K562 (cell line): ENCODE measurements around the gene MYO1D. TPM values are rescaled to one million over a fixed set of nuclear protein-coding genes. Genes with fewer than 3 reads are reported as not detected.
"Not testable (repeated sequence)": the region's sequence is repeated elsewhere in the genome, so short reads cannot be mapped to it uniquely, and the experiment has no call there.

Experiments used
- ATAC-seq: fragments of 200-7000 bp; cut with Tn5 transposase; 3 replicates; pipeline ENCODE4 v1.9.1; 2020; ENCODE audit warnings: moderate library complexity
- BruUV-seq: library from RNA; stranded (reverse); fragments of 400-500 nt; replicated peaks from 2 replicates; lab custom pipeline; 2021; lab: Mats Ljungman, UMichigan
- CTCF ChIA-PET: fragments of 300-600 bp; formaldehyde crosslinking; extraction: SDS; loops from one replicate; lab custom pipeline; 2021; ENCODE audit warnings: low intra/inter-chr PET ratio; lab: Yijun Ruan, JAX
- POLR2A ChIA-PET: fragments of 300-600, 350-650 bp; sonication (Branson Sonifier 250); formaldehyde crosslinking; extraction: SDS; loops from one replicate; lab custom pipeline; 2021; ENCODE audit warnings: antibody characterized with exemption, inconsistent platforms; lab: Yijun Ruan, JAX
- DNase-seq, 4 experiments: peaks; one replicate each; pipeline versions ENCODE4 v3.0.0 to v3.0.0-alpha.2; 2011 to 2018; ENCODE audit warnings: low spot score in 3 of 4, mixed read lengths in 3 of 4; ENCODE audit errors: extremely low read depth in 1 of 4
- FAIRE-seq: peaks from 2 replicates; lab custom pipeline; 2011; peaks lifted over from hg19 to GRCh38; lab: Jason Lieb, UNC
- H2AFZ ChIP-seq: 2 replicates; pipeline ENCODE4 v1.6.0; 2011; ENCODE audit warnings: low read depth, low read length, control low read depth, inconsistent platforms
- H3K27ac ChIP-seq: fragments of 200-600 bp; 3 replicates; pipeline ENCODE4 v1.8.0; 2011; ENCODE audit warnings: low read depth, mild to moderate bottlenecking, control low read depth, inconsistent platforms, low read length, moderate library complexity, mixed read lengths; ENCODE audit errors: extremely low read depth
- H3K27me3 ChIP-seq, 2 experiments: fragments of 300-600 bp in 1 of 2; 2 replicates in 1 of 2; 3 replicates in 1 of 2; pipeline versions ENCODE4 v1.6.0 to v1.8.0; 2011; ENCODE audit warnings: inconsistent platforms in 2 of 2, low read length in 2 of 2, mild to moderate bottlenecking in 1 of 2, mixed read lengths in 1 of 2, moderate library complexity in 1 of 2; ENCODE audit not compliant: control insufficient read depth in 2 of 2, insufficient read depth in 2 of 2
- H3K36me3 ChIP-seq: fragments of 300-600 bp; 3 replicates; pipeline ENCODE4 v1.8.0; 2011; ENCODE audit warnings: mild to moderate bottlenecking, low read length, inconsistent platforms; ENCODE audit not compliant: control insufficient read depth, insufficient read depth
- H3K4me1 ChIP-seq, 2 experiments: fragments of 200-600 bp in 1 of 2; replicated peaks in 1 of 2; 2 replicates in 1 of 2; 3 replicates in 1 of 2; pipeline versions ENCODE4 v1.5.1 to v1.8.0; 2011; ENCODE audit warnings: inconsistent platforms in 2 of 2, low read length in 2 of 2, mild to moderate bottlenecking in 1 of 2, mixed read lengths in 1 of 2, moderate library complexity in 1 of 2; ENCODE audit not compliant: control insufficient read depth in 2 of 2, insufficient read depth in 2 of 2
- H3K4me2 ChIP-seq: 2 replicates; pipeline ENCODE4 v1.6.1; 2011; ENCODE audit warnings: low read length, control low read depth, inconsistent platforms, mixed read lengths; ENCODE audit not compliant: insufficient read depth
- H3K4me3 ChIP-seq: fragments of 200-600 bp; sonication (generic), shearing (Covaris generic); 2 replicates; pipeline ENCODE4 v1.5.1; 2016; ENCODE audit warnings: control low read depth, inconsistent platforms
- H3K79me2 ChIP-seq: fragments of 200-600 bp; 3 replicates; pipeline ENCODE4 v1.8.0; 2011; ENCODE audit warnings: low read length, inconsistent platforms; ENCODE audit not compliant: control insufficient read depth, insufficient read depth
- H3K9ac ChIP-seq, 2 experiments: 2 replicates each; pipeline versions ENCODE4 v1.6.0 to v1.6.1; 2011; ENCODE audit warnings: low read depth in 2 of 2, low read length in 2 of 2, control low read depth in 1 of 2, inconsistent platforms in 1 of 2, mild to moderate bottlenecking in 1 of 2, mixed read lengths in 1 of 2; ENCODE audit not compliant: insufficient read depth in 1 of 2
- H3K9me1 ChIP-seq: one replicate; pipeline ENCODE4 v1.6.0; 2011; ENCODE audit warnings: inconsistent platforms, mild to moderate bottlenecking, low read length, moderate library complexity; ENCODE audit not compliant: control insufficient read depth, insufficient read depth
- H3K9me3 ChIP-seq: replicated peaks from 2 replicates; pipeline ENCODE4 v1.5.1; 2011; ENCODE audit warnings: low read depth, low read length, inconsistent platforms; ENCODE audit not compliant: control insufficient read depth, insufficient read depth
- H4K20me1 ChIP-seq: replicated peaks from 2 replicates; pipeline ENCODE4 v1.6.1; 2011; ENCODE audit warnings: low read length, inconsistent platforms, mixed read lengths; ENCODE audit not compliant: control insufficient read depth, insufficient read depth
- ARID2 ChIP-seq: fragments of 450-650 bp; IDR thresholded peaks from 2 replicates; pipeline ENCODE4 v1.6.1; 2017; ENCODE audit warnings: antibody characterized with exemption, mild to moderate bottlenecking
- BCOR ChIP-seq: fragments of 450-650 bp; IDR thresholded peaks from 2 replicates; pipeline ENCODE4 v1.6.1; 2016
- BDP1 ChIP-seq: IDR thresholded peaks from 3 replicates; pipeline ENCODE4 v1.6.1; 2011; ENCODE audit not compliant: insufficient read length, insufficient read depth
- CREBBP ChIP-seq: IDR thresholded peaks from one replicate; pipeline ENCODE4 v1.6.1; 2012; ENCODE audit warnings: low read depth, mild to moderate bottlenecking, control low read depth, inconsistent platforms, low read length
- GATA2 ChIP-seq: sonication (generic); formaldehyde crosslinking; IDR thresholded peaks from 2 replicates; pipeline ENCODE4 v1.4.0; 2020; ENCODE audit warnings: mild to moderate bottlenecking, missing genetic modification reagents
- NFIX ChIP-seq: fragments of 250-450 bp; sonication (Bioruptor Pico); IDR thresholded peaks from 2 replicates; pipeline ENCODE4 v1.4.0; 2020; ENCODE audit warnings: low read depth, mild to moderate bottlenecking, moderate library complexity
- RUNX1 ChIP-seq: sonication (generic); IDR thresholded peaks from 2 replicates; pipeline ENCODE4 v1.6.1; 2016; ENCODE audit warnings: antibody characterized with exemption, low read depth
- TAF15 ChIP-seq: fragments of 200-400 bp; formaldehyde crosslinking; IDR thresholded peaks from 2 replicates; pipeline ENCODE4 v1.6.1; 2017; ENCODE audit warnings: mild to moderate bottlenecking, low read depth, low read length, moderate library complexity
- ZSCAN32 ChIP-seq: fragments of 450-650 bp; formaldehyde crosslinking; IDR thresholded peaks from 2 replicates; pipeline ENCODE4 v1.4.0; 2020; ENCODE audit warnings: mild to moderate bottlenecking, moderate library complexity
- WGBS: fragments of 100-300 bp; shearing (Covaris generic); methylation state at CpG from one replicate; pipeline ENCODE4 v1.1.6; 2016; ENCODE audit warnings: low coverage, mixed read lengths; ENCODE audit not compliant: insufficient coverage; ENCODE audit errors: missing lambda C conversion rate; 5-methylcytosine and 5-hydroxymethylcytosine counted together
- in situ Hi-C: fragments of 300-500 bp; cut with MboI; formaldehyde crosslinking; loops from 4 replicates; pipeline ENCODE4 v1.15.0; 2018; ENCODE audit warnings: inconsistent platforms, mixed read lengths
- intact Hi-C: fragments of 100-400 bp; cut with micrococcal nuclease; formaldehyde crosslinking; loops from 2 replicates; pipeline ENCODE4 v1.14.2; 2022
- polyA plus RNA-seq, 8 experiments: library from polyadenylated mRNA; depleted of rRNA in 4 of 8; stranded (reverse) in 5 of 8; unstranded in 3 of 8; fragments of >200 nt; fragmentation: Nextera tagmentation in 2 of 8; fragmentation: Illumina TruSeq in 1 of 8; extraction: Ambion mirVana in 2 of 8; extraction: Trizol in 1 of 8; gene quantifications; 2 replicates each; pipeline versions ENCODE4 v1.2.1 to v1.2.3, GENCODE V29; 2011 to 2014; ENCODE audit warnings: inconsistent platforms in 1 of 8, missing spikeins in 1 of 8
- total RNA-seq, 7 experiments: library from RNA; depleted of rRNA in 6 of 7; stranded (reverse); fragments of >200 nt in 6 of 7; fragmentation: Illumina TruSeq in 2 of 7; extraction: Trizol in 2 of 7; gene quantifications; 2 replicates each; pipeline versions ENCODE4 v1.2.1 to v1.2.3, GENCODE V29; 2011 to 2021; ENCODE audit warnings: low replicate concordance in 1 of 7
- TF ChIP-seq, protein P1 (sequence below): sonication (generic); formaldehyde crosslinking; IDR thresholded peaks from 2 replicates; pipeline ENCODE4 v1.9.0; 2022; ENCODE audit warnings: mild to moderate bottlenecking, missing genetic modification reagents

The MYO1D gene
- total and polyA plus RNA-seq, 9 of the 15 experiments (the other 6 are each of a cell fraction or from before 2014, with no cell fraction given) = 2.1 to 71.2 (median 45.4) TPM

DNA sequence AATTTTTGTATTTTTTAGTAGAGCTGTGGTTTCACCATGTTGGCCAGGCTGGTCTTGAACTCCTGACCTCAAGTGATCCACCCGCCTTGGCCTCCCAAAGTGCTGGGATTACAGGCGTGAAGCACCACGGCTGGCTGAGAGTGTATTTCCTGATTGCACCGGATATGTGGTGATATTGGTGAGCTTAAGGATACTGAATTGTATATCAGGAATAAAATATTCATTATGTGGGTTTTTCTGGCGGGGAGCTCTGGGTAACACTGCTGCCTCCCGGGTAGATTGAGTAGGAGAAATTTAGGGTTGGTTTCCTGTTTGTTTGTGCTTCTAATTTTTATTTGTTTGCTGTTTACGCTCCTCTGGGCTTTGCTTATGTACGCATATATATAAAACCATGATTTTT, 43.4 kb upstream of the MYO1D start:
- H3K9me3 ChIP-seq = no peaks in the 10 kb centered on the region
- ChIA-PET POLR2A (interaction anchor here (0.9 to 1.6 kb wide), 2 partner anchors 10 to 26 kb away, joined by 3 to 5 read pairs; no protein-coding TSS in a partner anchor), CTCF (no interaction called here)
- TF ChIP-seq TAF15 = no peak
- no peak for TF ChIP-seq GATA2 (CRISPR knock-in tag)
- 0 out of 2 replicates have a peak, but pooled peaks have one; percentile 6 for TF ChIP-seq BCOR
- TF ChIP-seq, protein P1, sequence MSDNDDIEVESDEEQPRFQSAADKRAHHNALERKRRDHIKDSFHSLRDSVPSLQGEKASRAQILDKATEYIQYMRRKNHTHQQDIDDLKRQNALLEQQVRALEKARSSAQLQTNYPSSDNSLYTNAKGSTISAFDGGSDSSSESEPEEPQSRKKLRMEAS (CRISPR knock-in tag) = no peak
- no peak for TF ChIP-seq ARID2
- TF ChIP-seq NFIX (CRISPR knock-in tag) = 0 out of 2 replicates have a peak, but pooled peaks have one; percentile 15
- TF ChIP-seq CREBBP = no peak
- no peak for TF ChIP-seq BDP1
- no peak for TF ChIP-seq ZSCAN32 (CRISPR knock-in tag)
- TF ChIP-seq RUNX1 = no peak
- WGBS = 62% methylated on average over 8 of the region's 8 CpGs
- BruUV-seq = no TSS peak
- H3K27ac ChIP-seq = no peak overlapping the region
- no peaks in the 10 kb centered on the region for H3K27me3 ChIP-seq
- no peaks in the 10 kb centered on the region for H4K20me1 ChIP-seq
- peaks cover 8 to 13% of the 10 kb centered on the region in 2 experiments for H3K4me1 ChIP-seq
- DNase-seq = no peak
- H3K9ac ChIP-seq = no peak overlapping the region
- in situ Hi-C loops = no loop called here
- H3K9me1 ChIP-seq = no peaks in the 10 kb centered on the region
- H3K4me2 ChIP-seq = no peak overlapping the region
- H2AFZ ChIP-seq = peak overlapping the region; percentile 55
- FAIRE-seq = no peak
- ATAC-seq = no peak; the same call in 2 of the 3 replicates
- no peaks in the 10 kb centered on the region for H3K79me2 ChIP-seq
- no peaks in the 10 kb centered on the region for H3K36me3 ChIP-seq
- H3K4me3 ChIP-seq = no peak overlapping the region
- intact Hi-C loops = no loop called here

DNA sequence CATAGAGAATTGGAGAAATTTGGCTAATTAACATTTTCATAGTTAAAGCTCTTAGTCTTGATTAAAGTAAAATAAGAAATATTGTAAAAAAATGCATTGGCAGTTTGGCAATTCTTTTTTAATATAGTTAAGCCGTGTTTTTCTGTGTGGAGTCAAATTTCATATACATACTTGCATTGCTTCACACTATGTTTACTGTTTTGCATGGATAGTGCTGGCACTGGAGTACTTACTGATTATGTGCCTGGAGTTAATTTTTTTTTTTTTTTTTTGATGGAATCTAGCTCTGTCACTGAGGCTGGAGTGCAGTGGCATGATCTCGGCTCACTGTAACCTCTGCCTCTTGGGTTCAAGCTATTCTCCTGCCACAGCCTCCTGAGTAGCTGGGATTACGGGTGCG, 43.0 kb upstream of the MYO1D start:
- intact Hi-C loops, in situ Hi-C loops, CTCF ChIA-PET: not testable (repeated sequence)

More for the DNA sequence above, 43.0 kb upstream of the MYO1D start:
- H3K36me3 ChIP-seq, H3K27ac ChIP-seq, H3K4me2 ChIP-seq, H4K20me1 ChIP-seq, H3K27me3 ChIP-seq, H3K9me1 ChIP-seq, ATAC-seq, FAIRE-seq, H3K79me2 ChIP-seq, H3K9ac ChIP-seq, BruUV-seq, H3K9me3 ChIP-seq, H3K4me3 ChIP-seq, DNase-seq: not testable (repeated sequence)
- H2AFZ ChIP-seq = 0 out of 2 replicates have a peak overlapping the region, but pooled peaks have one; percentile 55
- POLR2A ChIA-PET = interaction anchor here (0.9 to 1.6 kb wide), 2 partner anchors 10 to 26 kb away, joined by 3 to 5 read pairs; no protein-coding TSS in a partner anchor
- WGBS = 74% methylated on average over 4 of the region's 4 CpGs
- peaks cover 11 to 17% of the 10 kb centered on the region in 2 experiments for H3K4me1 ChIP-seq
